ENCODE measurements around the gene CCDC170.

The CCDC170 gene

DNA sequence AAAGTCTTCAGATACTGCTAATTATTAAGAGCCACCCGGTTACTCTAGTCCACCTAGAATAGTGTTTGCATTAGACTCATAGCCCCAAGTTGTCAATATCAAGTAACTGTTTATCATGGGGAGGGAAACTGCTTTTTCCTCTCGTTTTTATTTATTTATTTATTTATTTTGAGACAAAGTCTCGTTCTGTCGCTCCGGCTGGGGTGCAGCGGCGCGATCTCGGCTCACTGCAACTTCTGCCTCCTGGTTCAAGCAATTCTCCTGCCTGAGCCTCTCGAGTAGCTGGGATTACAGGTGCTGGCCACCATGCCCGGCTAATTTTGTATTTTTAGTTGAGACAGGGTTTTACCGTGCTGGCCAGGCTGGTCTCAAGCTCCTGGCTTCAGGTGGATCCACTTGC is 16.1 kb upstream of the CCDC170 start:
- DNase-seq: no peak
- no peaks in the 10 kb centered on the region for H3K9me3 ChIP-seq
- no peak overlapping the region for H3K4me3 ChIP-seq (ENCODE audit: low read depth, low read length)
- TF ChIP-seq, protein P1, sequence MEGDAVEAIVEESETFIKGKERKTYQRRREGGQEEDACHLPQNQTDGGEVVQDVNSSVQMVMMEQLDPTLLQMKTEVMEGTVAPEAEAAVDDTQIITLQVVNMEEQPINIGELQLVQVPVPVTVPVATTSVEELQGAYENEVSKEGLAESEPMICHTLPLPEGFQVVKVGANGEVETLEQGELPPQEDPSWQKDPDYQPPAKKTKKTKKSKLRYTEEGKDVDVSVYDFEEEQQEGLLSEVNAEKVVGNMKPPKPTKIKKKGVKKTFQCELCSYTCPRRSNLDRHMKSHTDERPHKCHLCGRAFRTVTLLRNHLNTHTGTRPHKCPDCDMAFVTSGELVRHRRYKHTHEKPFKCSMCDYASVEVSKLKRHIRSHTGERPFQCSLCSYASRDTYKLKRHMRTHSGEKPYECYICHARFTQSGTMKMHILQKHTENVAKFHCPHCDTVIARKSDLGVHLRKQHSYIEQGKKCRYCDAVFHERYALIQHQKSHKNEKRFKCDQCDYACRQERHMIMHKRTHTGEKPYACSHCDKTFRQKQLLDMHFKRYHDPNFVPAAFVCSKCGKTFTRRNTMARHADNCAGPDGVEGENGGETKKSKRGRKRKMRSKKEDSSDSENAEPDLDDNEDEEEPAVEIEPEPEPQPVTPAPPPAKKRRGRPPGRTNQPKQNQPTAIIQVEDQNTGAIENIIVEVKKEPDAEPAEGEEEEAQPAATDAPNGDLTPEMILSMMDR (IDR thresholded peaks at IDR 0.05; ENCODE audit: low read depth, low read length): no peak
- H3K36me3 ChIP-seq: no peaks in the 10 kb centered on the region
- H3K27me3 ChIP-seq: peaks cover 3% of the 10 kb centered on the region; the same call in 1 of the 2 replicates
- no peaks in the 10 kb centered on the region for H3K4me1 ChIP-seq

DNA sequence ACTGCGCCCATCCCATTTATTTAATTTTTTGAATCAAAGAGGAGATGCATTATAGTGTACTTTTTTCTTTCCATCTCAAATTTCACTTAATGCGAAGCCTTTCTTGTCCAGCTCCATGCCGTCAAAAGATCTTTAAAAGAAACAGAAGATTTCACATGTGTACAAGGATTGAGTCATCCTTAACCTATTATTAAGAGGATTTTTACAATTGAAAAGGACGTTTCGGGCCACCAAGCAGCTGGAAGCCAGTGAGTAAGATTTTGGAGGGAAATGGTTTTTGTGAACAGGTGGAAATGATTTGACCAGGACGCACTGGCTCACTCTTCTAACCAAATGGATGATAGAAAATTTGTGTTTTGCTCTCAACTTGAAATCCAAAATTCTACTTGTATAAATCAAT is 15.1 kb upstream of the CCDC170 start:
- TF ChIP-seq, protein P1 (IDR thresholded peaks at IDR 0.05; ENCODE audit: low read depth, low read length): no peak
- Histone ChIP-seq H3K27me3 (peaks cover 3% of the 10 kb centered on the region; the same call in 1 of the 2 replicates), H3K36me3 (no peaks in the 10 kb centered on the region), H3K9me3 (no peaks in the 10 kb centered on the region), H3K4me1 (no peaks in the 10 kb centered on the region), H3K4me3 (ENCODE audit: low read depth, low read length) (no peak overlapping the region)
- no peak for DNase-seq

DNA sequence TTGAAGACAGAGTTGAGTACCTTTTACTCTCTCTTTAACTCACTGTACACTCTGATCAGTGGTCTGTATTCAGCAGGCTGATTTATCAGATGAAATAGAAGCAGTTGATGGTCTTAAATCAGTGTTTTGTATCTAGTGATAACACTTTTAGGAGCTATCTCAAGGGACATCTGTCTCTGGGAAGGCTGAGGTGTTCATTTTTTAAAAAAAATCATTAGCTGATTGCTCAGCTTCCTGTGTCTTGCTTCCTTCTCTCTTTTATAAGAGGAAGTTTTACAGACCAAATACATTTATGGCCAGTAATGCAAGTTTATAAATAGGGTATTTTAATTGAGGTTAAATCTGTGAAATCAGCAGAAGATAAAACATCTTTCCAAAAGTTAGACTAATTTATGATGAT is 12.0 kb upstream of the CCDC170 start:
- no peaks in the 10 kb centered on the region for H3K36me3 ChIP-seq
- peaks cover 3% of the 10 kb centered on the region; the same call in 1 of the 2 replicates for H3K27me3 ChIP-seq
- DNase-seq: no peak
- H3K4me3 ChIP-seq (ENCODE audit: low read depth, low read length): no peak overlapping the region
- no peaks in the 10 kb centered on the region for H3K4me1 ChIP-seq
- TF ChIP-seq, protein P1 (IDR thresholded peaks at IDR 0.05; ENCODE audit: low read depth, low read length): no peak
- no peaks in the 10 kb centered on the region for H3K9me3 ChIP-seq

DNA sequence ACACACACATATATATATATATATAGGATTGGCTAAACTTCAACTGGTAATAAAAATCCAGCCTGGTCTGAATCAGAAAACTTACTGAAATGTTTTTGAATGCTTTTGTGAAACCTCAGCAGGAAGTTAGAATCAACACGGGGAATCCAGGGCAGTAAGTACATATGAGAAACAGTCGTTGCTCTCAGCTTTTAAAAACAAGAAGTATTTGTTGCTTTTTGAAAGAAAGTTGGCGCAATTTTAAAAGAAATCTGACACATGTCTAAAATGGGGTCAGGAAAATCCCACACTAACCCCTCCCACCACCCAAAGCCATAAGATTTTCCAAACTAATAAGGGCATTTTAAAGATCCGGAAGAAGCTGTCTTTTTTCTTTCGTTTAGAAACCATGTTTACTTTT is 11.5 kb upstream of the CCDC170 start:
- no peaks in the 10 kb centered on the region for H3K9me3 ChIP-seq
- no peak overlapping the region for H3K4me3 ChIP-seq (ENCODE audit: low read depth, low read length)
- H3K4me1 ChIP-seq: no peaks in the 10 kb centered on the region
- TF ChIP-seq, protein P1 (IDR thresholded peaks at IDR 0.05; ENCODE audit: low read depth, low read length): no peak
- H3K36me3 ChIP-seq: no peaks in the 10 kb centered on the region
- peaks cover 6% of the 10 kb centered on the region for H3K27me3 ChIP-seq
- DNase-seq: no peak

DNA sequence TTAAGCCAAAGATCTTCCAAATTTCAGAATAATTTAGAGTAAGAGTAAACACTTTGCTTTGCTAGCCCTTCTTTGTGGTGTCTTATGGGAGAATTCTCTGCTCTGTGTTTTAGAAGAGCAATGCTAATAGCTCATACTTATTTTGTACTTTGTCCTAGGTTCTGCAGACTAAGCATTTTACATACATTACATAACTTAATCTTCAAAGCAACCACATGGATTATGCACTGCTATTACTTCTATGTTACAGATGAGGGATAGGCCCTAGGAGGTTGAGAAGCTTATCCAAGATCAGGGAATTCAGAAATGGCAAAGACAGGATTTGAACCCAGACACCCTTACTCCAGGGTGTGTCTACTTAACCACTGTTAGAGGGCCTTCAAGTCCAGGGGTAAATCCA is 9.8 kb upstream of the CCDC170 start:
- TF ChIP-seq, protein P1 (IDR thresholded peaks at IDR 0.05; ENCODE audit: low read depth, low read length): no peak
- Histone ChIP-seq H3K9me3 (no peaks in the 10 kb centered on the region), H3K4me1 (no peaks in the 10 kb centered on the region), H3K36me3 (no peaks in the 10 kb centered on the region), H3K27me3 (peaks cover 17% of the 10 kb centered on the region), H3K4me3 (ENCODE audit: low read depth, low read length) (no peak overlapping the region)
- DNase-seq: no peak

DNA sequence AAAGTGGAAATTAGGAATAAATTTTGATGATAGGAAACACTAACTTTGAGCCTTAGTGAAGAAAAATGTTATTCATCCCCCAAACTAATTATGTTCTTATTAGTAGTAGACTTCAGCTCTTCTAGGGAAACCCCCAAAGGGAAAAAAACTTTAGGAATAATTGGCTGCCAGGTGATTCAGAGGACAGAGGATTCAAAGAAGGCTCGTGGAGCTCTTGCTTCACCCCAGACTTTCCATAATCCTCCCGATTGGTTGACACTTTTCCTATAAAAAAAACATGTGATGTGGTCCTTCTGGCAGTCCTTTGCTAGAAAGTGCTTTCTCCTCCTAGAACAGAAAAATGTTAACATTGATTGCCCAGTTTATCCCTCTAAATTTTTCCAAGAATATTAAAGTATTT is 5.6 kb upstream of the CCDC170 start:
- TF ChIP-seq, protein P1 (IDR thresholded peaks at IDR 0.05; ENCODE audit: low read depth, low read length): no peak
- Histone ChIP-seq H3K27me3 (peaks cover 48% of the 10 kb centered on the region), H3K9me3 (no peaks in the 10 kb centered on the region), H3K4me3 (ENCODE audit: low read depth, low read length) (no peak overlapping the region), H3K36me3 (no peaks in the 10 kb centered on the region), H3K4me1 (no peaks in the 10 kb centered on the region)
- DNase-seq: no peak
